Islet precursor cell (in vitro differentiated cells): ENCODE results near the gene GALNT9.
"Not testable (repeated sequence)": the region's sequence is repeated elsewhere in the genome, so short reads cannot be mapped to it uniquely, and the experiment has no call there.

ENCODE experiments used
- DNase-seq: peaks from one replicate; pipeline ENCODE4 v3.0.0-alpha.2; 2018

Gene GALNT9

GRCh38 chr12:132329036-132329719, at the start of gene GALNT9:
Gene GALNT9, minus strand, starts transcription at chr12:132329589. Its CDS starts 386 bp downstream, at chr12:132329203.
- DNase-seq, result peak; percentile 77

- not testable (repeated sequence) for DNase-seq
Observed at GRCh38 chr12:132379057-132379456, 49.7 kb upstream of the GALNT9 start.

GRCh38 chr12:132377147-132377546, 47.8 kb upstream of the GALNT9 start:
- no peak for DNase-seq

- DNase-seq, result no peak
Observed at GRCh38 chr12:132376464-132376830, 47.1 kb upstream of the GALNT9 start.

GRCh38 chr12:132375747-132376463, 46.5 kb upstream of the GALNT9 start:
- DNase-seq, result no peak

- no peak for DNase-seq
Observed at GRCh38 chr12:132374612-132375445, 45.4 kb upstream of the GALNT9 start.

GRCh38 chr12:132373901-132374611, 44.7 kb upstream of the GALNT9 start:
- DNase-seq, result no peak

GRCh38 chr12:132367852-132368251, 38.5 kb upstream of the GALNT9 start:
- DNase-seq, result no peak

GRCh38 chr12:132367071-132367851, 37.9 kb upstream of the GALNT9 start:
- no peak for DNase-seq

GRCh38 chr12:132366341-132366861, 37.0 kb upstream of the GALNT9 start:
- DNase-seq, result no peak

- DNase-seq, result no peak
Observed at GRCh38 chr12:132365226-132365625, 35.8 kb upstream of the GALNT9 start.

GRCh38 chr12:132364348-132364902, 35.0 kb upstream of the GALNT9 start:
- no peak for DNase-seq

GRCh38 chr12:132363661-132364347, 34.4 kb upstream of the GALNT9 start:
- no peak for DNase-seq

GRCh38 chr12:132362996-132363660, 33.7 kb upstream of the GALNT9 start:
- DNase-seq, result no peak

GRCh38 chr12:132360906-132361777, 31.8 kb upstream of the GALNT9 start:
- no peak for DNase-seq

- DNase-seq, result no peak
Observed at GRCh38 chr12:132360410-132360809, 31.0 kb upstream of the GALNT9 start.

- DNase-seq, result no peak
Observed at GRCh38 chr12:132359971-132360370, 30.6 kb upstream of the GALNT9 start.

GRCh38 chr12:132359551-132359950, 30.2 kb upstream of the GALNT9 start:
- DNase-seq, result no peak
